ENCODE measurements around the gene STOX1.

DNA sequence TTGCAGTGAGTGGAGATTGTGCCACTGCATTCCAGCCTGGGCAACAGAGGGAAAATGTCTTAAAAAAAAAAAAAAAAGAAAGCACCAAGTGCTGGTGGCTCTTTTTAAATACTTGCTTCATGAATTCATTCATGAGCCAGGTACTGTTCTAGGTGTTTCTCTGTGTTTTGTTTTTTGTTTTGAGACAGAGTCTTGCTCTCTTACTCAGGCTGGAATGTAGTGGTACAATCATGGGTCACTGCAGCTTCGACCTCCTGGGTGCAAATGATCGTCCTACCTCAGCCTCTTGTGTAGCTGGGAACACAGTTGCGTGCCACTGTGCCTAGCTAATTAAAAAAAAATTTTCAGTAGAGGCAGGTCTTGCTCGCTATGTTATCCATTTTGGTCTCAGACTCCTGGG lies 5.3 kb downstream of the STOX1 start:
- no peak for TF ChIP-seq POLR2A (IDR thresholded peaks at IDR 0.05; ENCODE audit: low read depth, low read length)
- TF ChIP-seq POLR2AphosphoS5 (IDR thresholded peaks at IDR 0.05; ENCODE audit: low read depth, low read length) = no peak
- TF ChIP-seq TAF1 (IDR thresholded peaks at IDR 0.05; ENCODE audit: low read depth, low read length) = no peak
- no peak for TF ChIP-seq POU2F2 (IDR thresholded peaks at IDR 0.05; ENCODE audit: low read depth, low read length)
- TF ChIP-seq SPI1 (IDR thresholded peaks at IDR 0.05; ENCODE audit: low read depth, low read length) = no peak
